TTC549 (cell line): ENCODE measurements around the gene TFPI.
A peak's percentile ranks its signal among the peaks of the same experiment; 100 is the strongest.

Experiments used
- FAIRE-seq: peaks from 2 replicates; lab custom pipeline; 2012; peaks lifted over from hg19 to GRCh38; lab: Jason Lieb, UNC

TFPI gene

GRCh38 chr2:187503700-187504099 lies 50.5 kb downstream of the TFPI start:
- FAIRE-seq = no peak

- peak; percentile 51 for FAIRE-seq
Measured at GRCh38 chr2:187502467-187502866, 51.8 kb downstream of the TFPI start.

DNA sequence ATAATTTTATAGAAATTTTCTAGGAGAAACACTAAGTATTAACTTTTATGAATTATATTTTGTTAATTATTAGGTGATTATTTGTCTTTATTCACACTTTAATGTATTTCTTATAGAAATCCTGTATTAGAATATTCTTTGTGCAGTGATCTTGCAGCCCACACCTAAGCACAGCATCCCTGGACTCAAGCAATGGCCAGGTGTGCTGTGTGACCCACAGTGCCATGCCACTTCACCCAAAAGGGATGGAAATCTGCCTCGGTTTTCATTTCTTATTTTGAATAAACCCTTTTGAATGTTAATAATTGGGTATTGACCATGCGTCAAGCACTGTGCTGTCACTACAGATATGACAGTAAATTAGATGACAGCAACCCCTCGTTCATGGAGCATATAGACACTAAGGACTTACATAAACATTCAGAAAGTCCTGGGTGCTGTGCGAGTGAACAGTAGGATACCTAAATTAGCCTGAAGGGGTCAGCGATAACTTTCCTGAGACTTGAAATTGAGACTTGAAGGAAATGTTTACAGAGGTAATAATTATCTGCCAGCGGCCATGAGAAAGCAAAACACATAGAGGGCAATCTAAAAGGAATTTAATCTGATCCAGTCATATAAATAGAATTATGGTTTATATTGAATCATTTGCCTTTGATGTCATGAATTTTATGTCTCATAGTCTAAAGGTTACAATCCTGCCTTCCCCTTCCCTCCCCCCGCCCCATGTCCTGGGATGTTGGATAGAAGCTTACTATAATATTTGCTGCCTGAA lies 53.5 kb downstream of the TFPI start:
- peak; percentile 81 for FAIRE-seq

- FAIRE-seq = peak; percentile 98
Measured at GRCh38 chr2:187499941-187500532, 54.2 kb downstream of the TFPI start.

- FAIRE-seq = peak; percentile 94
Measured at GRCh38 chr2:187497858-187498463, 56.3 kb downstream of the TFPI start.

DNA sequence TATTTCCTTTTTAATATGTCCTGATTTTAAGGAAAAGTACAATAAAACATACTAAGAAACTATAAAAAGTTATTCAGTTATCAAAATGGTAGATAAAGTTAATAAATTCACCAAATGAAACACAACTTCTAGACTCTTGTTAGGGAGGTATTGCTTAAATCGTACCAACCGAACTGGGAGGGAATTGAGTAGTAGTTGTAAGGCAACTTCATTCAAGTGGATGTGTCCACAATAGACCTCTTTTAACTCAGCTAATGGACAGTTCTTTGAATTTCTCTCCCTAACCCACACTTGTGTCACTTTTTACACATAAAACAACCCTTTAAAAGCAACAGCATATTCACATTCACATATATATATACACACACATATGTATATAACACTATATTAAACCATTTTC lies 57.1 kb downstream of the TFPI start:
- FAIRE-seq = peak; percentile 5

DNA sequence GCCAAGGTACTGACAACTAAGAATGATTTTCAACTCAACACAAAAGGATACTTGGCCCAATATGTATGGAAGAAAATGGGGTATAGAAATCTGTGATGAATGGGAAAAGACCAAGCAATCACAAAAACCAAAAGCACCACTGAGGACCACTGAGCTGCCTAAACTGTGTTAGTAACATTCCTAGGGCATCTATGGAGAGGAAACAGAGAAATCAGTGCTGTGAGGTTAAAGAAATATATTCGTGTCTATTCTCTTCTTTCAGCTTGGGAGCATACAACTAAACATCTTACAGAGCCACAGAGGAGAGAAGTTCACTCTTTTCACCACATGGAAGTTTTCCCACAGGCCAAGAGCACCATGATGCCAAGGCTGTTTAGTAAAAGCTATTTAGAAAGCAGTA lies 58.9 kb downstream of the TFPI start:
- no peak for FAIRE-seq

- FAIRE-seq = no peak
Measured at GRCh38 chr2:187493877-187494568, 60.2 kb downstream of the TFPI start.

DNA sequence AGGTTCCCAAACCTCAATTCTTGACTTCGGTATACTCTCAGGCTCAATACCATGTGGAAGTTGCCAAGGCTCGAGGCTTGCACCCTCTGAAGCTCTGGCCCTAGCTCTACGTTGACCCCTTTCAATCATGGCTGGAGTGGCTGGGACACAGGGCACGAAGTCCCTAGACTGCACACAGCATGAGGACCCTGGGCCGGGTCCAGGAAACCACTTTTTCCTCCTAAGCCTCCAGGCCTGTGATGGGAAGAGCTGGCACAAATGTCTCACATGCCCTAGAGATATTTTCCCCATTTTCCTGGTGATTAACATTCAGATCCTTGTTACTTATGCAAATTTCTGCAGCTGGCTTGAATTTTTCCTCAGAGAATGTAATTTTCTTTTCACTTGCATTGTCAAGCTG lies 61.1 kb downstream of the TFPI start:
- FAIRE-seq = no peak

- no peak for FAIRE-seq
Measured at GRCh38 chr2:187486241-187486640, 68.0 kb downstream of the TFPI start.

DNA sequence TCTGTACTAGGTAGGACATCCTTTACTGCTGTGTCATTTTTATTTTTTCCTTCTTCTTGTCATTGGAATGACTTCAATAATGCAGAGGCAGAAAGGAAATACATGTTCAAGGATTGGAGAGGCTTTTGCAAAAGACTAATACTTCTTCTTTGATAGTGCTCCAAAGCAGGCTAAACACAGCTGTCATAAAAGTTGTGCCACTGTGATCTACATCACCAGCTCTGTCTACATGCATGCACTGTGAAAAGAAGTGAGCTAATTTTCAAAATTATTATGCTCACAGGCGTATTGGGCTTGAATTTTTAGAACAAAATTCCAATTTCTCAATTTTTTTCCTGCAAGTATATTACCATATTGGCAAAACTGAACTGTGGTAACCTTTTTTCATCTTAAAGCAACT lies 68.7 kb downstream of the TFPI start:
- no peak for FAIRE-seq

GRCh38 chr2:187483537-187483936 lies 70.7 kb downstream of the TFPI start:
- no peak for FAIRE-seq

DNA sequence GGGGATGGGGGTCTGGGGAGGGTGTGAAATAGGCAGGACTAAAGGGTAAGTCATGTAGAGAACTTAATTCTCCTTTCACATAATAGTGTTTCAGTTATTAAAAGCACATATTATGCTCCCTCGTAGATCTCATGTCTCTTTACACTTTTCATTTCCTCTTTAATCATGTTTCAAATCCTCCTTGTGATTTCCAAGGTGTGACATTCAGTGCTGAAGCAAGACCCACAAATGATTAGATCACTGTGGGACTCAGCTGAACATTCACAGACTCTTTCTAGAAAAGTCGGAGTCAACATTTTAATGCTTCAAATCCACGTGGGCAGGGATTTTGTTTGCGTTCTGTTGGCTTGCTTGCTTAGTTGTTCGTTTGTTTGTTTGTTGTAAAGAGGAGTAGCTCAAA lies 71.4 kb downstream of the TFPI start:
- FAIRE-seq = no peak

DNA sequence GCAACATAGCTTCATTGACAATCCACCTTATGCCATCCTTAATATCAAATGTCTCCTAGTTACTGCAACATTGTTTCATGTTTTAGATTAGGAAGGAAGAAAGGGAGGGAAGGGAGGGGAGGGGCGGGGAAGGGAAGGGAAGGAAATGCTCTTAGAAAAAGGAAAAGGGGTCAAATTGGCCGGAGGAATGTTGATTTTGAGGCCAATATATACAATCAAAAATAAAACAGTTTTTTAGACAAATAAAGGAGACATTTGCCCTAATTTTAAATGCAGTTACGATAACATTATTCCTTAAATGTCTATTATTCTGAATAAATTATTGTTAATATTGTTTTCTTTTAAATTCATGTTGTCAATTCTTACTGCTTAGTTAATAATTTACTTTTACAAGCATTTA lies 72.7 kb downstream of the TFPI start:
- FAIRE-seq = peak; percentile 62

GRCh38 chr2:187478719-187479118 lies 75.5 kb downstream of the TFPI start:
- FAIRE-seq = no peak

DNA sequence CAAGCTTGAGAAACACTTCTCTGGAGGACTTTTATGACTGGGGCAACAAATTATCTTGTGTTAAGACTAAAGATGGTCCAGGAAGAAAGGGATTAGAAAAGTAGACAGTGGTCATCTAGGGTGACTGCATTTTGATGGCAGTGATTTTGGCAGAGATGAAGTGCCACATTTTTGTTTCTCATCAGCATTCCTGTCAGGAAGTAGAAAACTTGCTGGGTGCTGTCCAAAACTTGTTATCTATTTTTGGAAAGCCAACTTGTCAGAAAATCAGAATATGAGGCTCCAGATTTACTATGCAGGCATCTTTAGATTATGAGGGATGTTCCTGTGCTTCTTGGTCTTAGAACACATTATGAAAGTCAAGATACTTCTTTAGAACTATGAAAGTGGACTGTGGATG lies 77.2 kb downstream of the TFPI start:
- FAIRE-seq = no peak

DNA sequence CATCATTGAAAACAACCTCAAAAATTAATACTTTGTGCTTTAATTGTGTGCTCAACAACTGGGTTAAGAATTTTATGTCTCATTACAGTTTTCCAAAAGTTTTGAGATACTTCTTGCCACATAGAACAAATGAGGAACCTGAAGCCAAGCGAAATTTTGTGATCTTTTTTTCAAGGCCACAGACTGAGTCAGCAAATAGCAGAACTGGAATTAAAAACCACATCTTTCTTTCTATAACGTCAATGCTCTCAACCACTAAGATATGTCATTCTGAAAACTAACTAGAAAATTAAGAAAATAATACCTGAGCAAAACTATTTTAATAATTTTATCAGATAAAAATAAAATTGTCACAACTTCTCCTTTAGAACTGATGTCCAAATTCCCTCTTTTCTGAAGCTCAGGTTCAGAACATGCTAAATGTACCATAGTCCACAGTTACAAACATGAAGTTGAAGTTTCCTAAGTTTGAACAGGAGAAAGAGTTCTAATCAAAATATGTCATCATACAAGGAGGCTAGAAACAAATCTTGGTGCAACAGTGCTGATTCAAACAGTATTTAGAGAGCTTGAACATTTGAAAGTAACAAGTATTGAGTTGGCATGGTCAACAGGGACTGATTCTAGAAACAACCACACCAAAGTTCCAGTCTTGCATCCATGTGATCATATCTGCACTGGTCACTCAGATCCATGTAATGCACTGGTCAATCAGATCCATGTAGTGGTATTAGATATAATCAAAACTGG lies 78.6 kb downstream of the TFPI start:
- no peak for FAIRE-seq

GRCh38 chr2:187470698-187471097 lies 83.5 kb downstream of the TFPI start:
- FAIRE-seq = no peak

DNA sequence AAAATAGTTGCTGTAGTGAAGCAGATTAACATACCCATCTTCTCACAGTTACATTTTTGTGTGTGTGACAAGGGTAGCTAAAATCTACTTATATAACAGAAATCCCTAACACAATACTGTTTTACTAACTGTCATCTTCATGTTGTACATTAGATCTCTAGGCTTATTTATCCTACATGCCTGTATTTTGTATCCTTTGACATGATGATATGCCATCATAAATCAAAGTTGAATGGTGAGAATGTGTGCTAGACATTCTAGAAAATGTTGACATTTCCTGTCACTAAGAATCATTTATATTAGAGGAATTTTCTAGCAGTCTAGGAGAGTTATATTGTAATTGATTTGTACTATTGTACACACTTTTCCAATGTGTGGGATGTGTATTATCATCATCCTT lies 84.7 kb downstream of the TFPI start:
- FAIRE-seq = peak; percentile 7

DNA sequence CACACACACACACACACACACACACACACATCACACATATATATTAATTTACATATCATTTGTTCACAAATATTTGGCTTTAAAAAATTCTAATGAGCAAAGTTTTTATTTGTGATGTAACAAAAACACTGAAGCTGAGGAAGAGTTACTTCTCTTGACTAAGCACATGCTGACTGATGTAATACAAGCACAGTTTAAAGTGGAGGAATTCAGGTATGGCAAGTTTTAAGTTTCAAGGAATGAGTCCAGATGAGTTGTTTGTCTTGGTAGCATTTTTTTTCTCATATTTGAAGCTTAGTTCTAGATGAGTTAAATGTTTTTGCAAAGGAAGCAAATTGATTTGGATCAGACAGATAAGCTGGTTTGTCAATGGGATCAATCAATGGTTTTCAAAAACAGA lies 86.0 kb downstream of the TFPI start:
- FAIRE-seq = no peak

DNA sequence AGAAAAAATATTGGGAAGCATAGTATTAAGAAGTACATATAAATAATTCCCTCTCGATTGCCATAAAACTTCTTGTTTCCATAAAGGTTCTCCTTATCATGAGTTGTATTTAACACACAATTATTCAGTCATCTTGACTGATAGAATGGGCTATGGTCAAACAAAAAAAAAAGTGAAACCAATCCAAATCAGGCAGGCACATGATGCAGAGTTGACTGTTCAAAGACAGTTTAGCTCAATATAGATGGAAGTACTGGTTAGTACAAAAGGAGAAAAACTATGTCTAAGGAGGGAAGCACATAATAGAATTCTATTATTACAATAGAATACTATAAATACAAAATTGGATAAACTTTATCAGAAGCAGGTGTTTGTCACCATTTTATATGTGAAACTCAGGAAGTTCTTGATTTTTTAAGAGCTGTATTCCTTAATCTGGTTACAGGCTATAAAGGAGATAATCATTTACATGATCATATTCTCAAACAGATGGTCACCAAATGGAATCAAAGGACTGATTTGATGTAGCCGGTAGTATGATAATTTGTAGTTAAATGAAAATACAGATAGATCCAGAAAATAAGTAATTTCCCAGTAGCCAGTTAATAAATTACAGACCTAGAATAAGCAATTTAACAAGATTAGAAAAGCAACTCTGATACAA lies 88.0 kb downstream of the TFPI start:
- FAIRE-seq = no peak

DNA sequence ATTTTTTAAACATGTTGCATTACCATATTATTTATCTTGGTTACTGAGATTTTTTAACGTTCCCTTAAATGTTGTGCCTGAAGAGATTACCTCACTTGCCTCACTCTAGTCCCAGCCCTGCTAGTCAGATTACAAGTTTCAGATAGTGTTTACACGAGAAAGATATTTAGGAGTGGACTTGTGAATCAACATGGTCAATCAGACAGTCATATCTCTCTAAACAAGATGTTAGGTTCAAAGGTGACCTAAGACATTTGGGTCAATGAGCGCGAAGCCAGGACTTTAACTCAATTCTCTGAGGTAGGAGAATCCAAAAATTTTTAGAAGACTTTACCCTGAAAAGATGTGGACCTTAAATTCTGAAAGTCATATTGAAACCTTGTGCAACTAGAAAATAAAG lies 91.4 kb downstream of the TFPI start:
- no peak for FAIRE-seq
